GM18511 (cell line): ENCODE data around the gene CSTPP1.

Experiments used
- ATAC-seq: cut with Tn5 transposase; IDR thresholded peaks from one replicate; pipeline ENCODE4 v1.9.1; 2021; ENCODE audit warnings: mild to moderate bottlenecking, moderate library complexity; ENCODE audit not compliant: unreplicated experiment

The CSTPP1 gene, protein sequence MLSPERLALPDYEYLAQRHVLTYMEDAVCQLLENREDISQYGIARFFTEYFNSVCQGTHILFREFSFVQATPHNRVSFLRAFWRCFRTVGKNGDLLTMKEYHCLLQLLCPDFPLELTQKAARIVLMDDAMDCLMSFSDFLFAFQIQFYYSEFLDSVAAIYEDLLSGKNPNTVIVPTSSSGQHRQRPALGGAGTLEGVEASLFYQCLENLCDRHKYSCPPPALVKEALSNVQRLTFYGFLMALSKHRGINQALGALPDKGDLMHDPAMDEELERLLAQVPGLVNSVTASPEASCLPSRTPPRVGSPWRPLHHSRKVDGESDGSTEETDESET

DNA sequence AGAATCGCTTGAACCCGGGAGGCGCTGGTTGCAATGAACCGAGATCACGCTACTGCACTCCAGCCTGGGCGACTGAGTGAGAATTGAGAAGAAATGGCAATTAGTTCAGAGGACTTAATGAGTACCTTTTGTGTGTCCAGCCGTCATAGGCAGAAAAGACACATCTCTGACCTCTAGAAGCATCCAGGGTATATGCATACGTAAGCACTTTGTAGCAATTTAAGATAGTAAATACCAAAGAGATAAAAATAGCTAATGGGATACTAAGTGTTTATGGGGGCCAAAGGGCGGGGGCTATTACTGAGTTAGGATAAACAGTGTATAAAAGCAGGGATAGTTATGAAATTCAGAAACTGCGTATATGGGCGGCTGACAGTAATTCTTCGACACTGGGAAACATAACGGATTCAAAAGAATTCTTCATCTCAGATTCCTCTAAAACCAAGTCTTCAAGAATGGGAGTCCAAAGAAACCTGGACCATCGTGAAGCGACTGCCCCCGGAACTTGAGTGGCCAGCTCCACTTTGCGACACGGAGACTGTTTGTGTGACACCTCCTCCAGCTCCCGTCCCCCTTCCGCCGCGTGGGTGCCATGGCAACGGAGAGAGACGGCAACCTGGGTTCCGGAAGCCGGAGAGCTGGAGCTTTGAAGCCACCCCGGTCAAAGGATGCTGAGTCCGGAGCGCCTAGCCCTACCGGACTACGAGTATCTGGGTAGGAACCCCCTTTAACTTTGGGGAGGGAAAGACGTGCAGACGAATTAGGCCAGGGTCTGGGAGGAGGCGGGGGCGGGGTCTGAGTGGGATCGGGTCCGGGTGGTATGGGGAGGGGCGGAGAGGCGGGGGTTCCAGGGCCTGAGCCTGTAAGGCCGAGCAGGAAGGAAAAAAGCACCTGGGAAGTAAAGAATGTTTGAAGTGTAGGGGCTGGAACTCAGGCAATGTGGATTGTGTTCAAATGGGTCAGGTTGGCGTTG lies at the start of gene CSTPP1:
Gene CSTPP1, plus strand, starts transcription at position 624 of the 973 bp plus-strand sequence. Its CDS starts 45 bp downstream, at position 669.
- ATAC-seq: peak; percentile 94

DNA sequence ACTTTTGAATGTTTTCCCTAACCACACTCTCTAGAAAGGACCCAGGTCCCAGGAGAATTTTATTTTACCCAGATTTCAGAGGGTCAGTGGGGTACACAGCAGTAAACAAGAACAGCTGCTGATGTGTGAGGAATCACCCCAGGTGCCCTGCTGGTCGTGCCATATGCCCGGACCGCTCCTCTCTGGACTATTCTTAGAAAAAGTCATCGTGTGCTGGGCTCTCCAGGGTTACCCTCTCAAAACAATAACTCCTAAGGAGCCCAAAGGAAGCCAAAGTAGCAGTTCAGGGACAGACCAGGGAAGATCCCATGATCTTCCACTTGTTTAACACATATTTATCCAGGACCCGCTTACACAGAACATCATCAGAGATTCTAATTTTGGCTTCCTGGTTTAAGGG lies 47.9 kb upstream of the CSTPP1 start:
- no peak for ATAC-seq

DNA sequence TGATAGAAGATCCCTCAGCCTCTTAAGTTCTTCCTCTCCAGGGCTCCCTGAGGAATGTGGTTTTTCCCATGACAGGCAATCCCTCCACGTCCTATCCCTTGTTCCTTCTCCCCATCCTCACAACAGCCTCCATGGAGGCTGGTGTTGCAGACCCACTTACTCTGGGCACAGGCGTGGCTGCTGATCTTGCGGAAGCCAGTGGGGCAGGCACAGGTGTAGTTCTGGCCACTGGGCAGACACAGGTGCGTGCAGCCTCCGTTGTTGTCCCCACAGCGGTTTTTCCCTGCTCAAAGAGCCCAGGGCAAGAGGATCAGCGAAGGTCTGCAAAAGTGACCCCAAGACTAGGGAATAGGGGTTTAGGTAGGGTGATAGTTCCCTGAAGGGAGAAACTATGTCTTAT lies 47.3 kb upstream of the CSTPP1 start:
- ATAC-seq: no peak

DNA sequence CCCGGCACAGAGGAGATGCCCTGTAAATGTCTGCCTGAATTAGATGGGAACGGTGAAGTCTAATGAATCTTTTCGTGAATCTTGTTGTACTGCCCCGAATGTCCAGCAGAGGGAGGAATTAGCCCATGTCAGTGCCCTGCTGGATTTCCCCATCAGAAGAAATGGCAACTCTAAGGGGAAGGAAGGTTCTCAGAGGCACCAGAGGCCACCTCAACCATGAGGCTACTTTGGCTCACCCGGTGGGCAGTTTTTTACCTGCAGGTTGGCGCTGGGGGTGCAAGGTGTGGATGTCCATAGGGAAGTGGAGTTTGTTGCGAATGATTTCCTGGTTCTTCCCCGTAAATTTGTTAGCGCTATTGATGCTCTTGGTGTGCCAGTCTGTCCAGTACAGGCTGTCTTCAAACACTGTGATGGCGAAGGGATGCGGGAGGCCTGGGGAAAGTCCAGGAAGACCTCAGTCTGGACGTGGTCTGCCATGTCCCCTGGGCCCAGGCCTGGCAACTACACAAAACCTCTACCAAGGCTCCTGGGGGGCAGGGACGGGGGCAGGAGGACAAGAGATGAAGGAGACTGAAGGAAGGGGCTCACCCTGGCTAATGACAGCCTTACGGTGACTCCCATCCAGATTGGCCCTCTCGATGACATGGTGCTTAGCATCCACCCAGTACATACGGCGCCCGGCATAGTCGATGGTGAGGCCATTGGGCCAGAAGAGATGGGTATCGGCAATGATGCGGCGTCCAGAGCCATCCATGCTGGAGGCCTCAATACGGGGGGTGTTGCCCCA lies 46.7 kb upstream of the CSTPP1 start:
- ATAC-seq: peak; percentile 59

DNA sequence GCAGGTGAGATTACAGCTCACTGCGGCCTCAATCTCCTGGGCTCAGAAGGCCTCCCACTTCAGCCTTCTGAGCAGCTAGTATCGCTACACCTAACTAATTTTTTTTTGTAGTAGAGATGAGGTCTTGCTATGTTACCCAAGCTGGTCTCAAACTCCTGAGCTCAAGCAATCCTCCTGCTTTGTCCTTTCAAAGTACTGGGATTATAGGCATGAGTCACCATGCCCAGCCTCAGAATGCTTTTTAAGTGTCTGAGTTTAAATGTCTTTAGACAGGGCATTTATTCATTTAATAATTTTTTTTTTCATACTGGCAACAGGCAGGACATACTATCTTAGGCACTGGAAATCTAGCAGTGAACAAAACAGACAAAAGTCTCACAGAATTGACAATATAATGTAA lies 45.9 kb upstream of the CSTPP1 start:
- ATAC-seq: no peak

DNA sequence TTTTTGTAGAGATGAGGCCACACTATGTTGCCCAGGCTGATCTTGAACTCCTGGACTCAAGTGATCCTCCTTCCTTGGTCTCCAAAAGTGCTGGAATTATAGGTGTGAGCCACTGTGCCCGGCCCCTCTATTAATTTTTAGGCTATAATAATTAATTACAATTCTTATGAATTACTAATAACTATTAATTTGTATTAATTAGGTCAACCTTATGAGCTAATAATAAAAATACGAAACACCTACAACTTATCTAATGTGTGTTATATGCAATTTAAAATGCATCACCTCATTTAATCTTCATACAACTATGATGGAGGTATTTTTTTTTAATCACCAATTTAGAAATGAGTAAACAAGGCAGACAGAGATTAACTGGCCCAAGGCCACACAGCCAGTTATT lies 44.5 kb upstream of the CSTPP1 start:
- no peak for ATAC-seq

DNA sequence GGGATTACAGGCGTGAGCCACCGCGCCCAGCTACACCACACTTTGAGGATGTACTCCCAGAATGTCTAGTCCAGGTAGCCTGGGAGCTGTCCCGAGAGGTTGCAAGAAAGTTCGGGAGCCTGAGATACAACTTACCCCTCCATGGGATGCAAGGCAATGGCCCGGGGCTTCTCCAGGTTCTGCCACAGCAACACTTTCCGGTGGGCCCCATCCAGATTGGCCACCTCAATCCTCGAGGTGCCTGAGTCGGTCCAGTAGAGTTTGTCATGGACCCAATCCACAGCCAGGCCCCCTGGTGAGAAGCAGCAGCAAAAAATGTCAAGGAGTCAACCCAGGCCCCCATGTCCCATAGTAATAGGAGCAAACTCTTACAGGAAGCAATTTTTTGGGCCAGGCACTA lies 43.7 kb upstream of the CSTPP1 start:
- ATAC-seq: no peak

DNA sequence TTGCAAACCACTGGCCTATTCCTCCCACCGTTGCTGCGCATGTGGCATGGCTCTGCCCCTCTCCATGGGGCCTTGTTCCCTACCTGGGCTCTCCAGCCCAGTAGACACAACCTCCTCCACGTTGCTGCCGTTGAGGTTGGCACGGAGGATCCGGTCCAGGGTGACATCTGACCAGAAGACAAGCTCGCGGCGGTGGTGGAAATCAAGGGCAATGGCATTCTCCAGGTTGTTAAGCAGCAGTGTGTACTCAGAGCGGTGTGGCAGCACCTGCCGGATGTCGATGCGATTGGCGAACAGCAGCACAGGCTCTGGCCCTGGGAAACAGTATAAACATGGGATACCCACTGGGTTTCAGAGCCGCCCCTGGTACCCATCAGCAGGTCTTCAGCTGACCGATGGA lies 42.1 kb upstream of the CSTPP1 start:
- ATAC-seq: no peak

DNA sequence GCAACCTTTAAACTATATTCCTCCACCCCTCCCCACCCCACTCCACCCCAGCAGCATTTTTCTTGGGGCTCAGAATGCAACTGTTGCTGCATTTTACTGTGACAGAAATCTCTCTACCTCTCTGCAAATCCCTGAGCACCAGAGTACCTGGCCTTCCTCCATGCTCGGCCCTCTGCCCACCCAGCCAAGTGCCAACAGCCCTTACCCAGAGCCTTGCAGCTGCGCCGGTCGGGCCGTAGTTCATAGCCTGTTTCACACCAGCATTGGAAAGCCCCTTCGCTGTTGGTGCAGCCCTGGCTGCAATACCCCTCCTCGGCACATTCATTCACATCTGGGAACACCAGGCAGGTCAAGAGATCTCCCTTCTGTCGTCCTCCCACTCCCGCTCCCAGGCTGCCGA lies 41.6 kb upstream of the CSTPP1 start:
- ATAC-seq: no peak

DNA sequence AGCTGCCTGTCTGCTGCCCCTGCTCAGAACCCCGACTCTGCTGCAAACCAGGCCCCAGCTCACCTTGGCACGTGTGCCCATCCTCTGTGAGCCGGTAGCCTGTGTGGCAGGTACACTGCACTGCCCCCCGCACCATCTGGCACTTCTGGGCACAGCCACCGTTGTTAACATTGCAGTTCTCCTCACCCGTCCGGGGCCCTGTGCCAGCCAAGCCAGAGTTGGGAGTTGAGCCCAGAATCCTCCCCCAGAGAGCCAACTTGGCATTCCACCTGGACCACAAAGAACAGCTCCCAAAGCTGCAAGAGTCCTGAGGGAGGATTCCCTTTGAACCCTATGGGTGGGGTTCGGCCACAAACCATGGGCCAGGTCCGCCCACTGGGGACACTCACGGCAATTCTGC lies 40.7 kb upstream of the CSTPP1 start:
- ATAC-seq: no peak

DNA sequence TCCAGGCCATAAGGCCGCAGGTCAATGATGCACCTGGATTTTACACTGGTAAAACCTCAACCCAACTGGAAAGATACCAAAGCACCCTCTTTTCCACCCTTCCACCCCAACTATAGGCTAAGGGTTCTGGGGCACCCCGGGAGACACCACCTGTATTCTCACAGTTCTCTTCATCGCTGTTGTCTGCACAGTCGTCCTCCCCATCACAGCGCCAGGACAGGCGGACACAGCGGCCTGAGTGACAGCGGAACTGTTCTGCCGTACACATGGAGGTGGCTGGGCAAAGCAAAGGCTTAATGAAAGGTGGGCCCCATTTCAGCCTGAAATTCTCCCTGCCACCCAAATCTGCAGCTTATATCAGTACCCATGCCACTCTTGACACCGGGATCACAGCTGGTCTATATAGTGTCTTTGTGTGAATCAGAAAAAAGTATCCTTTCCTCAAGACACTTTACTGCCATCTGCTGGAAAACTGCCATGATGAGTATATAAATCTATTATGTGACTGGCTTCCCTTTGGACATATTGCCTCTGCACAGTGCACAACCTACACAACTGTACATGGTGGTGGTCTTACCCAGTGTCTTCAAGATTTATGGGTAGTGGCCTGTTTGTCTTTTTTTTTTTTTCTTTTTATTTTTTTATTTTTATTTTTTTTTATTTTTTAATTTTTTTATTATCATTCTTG lies 39.7 kb upstream of the CSTPP1 start:
- no peak for ATAC-seq

DNA sequence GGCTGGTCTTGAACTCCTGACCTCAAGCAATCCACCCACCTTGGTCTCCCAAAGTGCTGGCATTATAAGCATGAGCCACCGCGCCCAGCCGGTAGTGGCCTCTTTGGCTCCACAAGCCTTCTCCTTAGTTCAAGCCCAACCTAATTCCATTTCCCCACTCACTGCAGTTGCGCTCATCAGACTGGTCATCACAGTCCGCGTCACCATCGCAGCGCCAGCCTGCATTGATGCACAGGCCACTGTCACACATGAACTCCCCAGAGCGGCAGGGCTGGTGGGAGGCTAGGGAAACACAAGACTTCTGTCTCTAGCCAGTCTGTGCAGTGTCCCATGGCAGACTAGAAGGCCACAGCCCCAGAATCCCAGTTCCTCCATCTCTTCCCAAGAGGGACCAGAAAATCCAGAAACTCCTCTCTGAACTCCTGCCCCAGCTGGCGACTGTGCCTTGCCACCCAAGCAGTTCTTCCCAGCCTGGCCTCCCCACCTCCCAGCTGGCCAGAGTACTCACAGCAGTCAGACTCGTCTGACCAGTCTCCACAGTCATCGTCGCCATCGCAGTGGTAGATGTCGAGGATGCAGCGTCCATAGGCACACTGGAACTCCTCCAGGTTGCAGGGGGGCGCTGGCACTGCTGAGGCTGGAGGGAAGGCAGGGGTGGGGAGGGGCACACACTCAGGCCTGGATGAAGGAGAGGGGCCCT lies 38.0 kb upstream of the CSTPP1 start:
- no peak for ATAC-seq

DNA sequence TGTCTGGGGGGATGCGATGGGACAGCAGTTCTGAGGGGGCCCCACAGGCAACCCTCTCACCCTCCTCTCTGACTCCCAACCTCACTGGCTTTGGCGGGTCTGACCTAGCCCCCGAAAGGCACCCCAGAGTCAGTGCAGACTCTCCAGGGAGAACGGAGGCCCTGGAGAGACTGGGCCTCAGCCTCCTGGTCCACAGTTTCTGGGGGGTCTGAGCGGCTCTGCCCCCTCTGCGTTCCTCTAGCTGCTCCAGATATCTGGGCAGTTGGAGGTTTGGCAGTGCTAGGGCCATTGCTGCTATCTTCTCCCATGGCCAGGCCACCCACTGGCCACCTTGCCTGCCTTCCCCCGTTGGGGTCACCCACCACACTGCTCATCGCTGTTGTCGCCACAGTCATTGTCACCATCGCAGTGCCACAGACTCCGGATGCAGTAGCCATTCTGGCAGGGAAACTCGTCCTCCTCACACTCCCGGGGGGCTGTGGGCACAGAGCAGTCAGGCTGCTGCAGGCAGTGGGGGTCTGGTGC lies 37.0 kb upstream of the CSTPP1 start:
- ATAC-seq: no peak

DNA sequence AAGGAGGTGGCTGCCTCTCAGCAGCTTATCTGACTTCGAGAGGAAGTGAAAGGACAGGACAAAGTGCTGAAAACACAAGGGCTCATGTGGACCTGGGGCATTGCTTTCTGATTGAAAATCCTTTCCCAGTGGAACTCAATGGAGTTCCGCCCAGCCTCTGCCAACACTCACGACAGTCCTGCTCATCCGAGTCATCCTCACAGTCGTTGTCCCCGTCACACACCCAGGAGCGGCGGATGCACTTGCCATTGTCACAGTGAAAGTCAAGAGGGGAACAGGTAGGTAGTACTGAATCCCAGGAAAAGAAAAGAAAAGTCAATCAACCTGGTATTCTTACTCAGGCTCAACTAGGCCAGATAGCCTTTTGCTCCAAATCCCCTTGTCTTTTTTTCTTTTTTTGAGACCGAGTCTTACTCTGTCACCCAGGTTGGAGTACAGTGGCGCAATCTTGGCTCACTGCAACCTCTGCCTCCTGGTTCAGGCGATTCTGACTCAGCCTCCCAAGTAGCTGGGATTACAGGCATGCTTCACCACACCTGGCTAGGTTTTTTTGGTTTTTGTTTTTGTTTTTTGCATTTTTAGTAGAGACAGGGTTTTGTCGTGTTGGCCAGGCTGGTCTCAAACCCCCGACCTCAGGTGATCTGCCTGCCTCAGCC lies 36.3 kb upstream of the CSTPP1 start:
- no peak for ATAC-seq

DNA sequence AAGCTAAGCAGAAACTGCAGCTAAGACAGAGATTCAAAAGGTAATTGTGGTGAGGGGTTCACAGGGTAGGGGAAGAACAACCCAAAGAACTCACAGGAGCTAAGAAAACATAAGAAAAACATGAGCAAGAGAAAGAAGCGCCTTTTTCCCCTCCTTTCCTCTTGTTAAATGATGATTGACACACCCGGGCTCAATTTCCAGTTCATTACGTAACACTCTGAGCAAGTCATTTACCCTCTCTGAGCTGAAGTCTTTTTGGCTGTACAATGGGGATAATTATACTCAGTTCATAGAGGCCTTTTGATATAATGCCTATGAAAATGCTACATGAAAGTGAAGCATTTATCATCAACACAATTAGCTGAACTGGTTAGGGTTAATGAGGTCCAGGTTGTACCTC lies 35.4 kb upstream of the CSTPP1 start:
- ATAC-seq: no peak

DNA sequence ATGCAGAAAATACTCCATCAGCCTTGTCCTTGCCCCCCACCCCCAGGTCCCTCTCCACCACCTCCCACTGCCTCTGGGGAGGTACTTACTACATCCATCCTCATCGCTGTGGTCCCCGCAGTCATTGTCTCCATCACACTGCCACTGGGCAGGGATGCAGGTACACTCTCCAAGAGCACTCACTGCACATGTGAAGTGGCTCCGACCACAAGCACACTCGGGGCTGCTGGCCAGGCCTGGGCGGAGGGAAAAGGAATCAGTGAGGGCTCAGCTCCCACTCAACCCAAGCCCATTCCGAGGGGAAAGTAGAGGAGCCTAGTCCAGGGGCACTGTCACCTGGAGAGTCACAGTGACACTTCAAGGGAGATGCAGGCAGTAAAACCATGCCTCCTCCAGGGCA lies 33.9 kb upstream of the CSTPP1 start:
- no peak for ATAC-seq

DNA sequence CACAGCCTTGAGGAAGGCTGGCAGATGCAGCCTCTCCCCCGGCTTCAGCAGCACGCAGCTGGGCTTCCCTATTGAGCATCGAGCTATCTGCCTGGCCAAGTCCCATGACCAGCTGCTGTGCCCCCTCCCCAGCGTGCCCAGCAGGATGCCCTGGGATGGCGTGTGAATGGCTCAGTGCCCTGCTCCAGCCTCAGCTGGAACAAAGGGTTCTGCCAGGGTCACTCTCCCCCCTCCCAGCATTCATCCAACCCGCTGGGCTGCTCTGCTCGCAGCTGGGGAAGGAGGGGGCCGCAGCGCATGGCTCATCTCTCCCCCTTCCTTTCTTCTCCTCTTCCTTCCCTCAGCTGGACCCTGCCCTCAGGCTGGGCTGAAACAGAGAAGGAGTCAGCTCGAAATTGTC lies 32.7 kb upstream of the CSTPP1 start:
- ATAC-seq: no peak

DNA sequence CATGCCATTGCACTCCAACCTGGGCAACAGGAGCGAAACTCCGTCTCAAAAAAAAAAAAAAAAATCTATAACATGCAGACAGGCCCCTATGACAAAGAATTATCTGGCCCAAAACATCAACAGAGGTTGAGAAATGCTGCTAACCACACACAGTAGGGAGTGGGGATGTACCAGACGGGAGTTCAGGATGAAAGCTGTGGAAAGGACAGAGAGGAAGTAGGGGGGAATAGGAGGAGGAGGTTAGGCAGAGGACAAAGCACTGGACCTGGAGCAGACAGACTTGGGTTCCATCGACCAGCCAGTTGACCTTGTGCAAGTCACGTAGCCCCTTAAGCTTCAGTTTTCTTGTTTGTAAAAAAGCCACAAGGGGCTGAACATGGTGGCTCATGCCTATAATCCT lies 30.8 kb upstream of the CSTPP1 start:
- no peak for ATAC-seq

DNA sequence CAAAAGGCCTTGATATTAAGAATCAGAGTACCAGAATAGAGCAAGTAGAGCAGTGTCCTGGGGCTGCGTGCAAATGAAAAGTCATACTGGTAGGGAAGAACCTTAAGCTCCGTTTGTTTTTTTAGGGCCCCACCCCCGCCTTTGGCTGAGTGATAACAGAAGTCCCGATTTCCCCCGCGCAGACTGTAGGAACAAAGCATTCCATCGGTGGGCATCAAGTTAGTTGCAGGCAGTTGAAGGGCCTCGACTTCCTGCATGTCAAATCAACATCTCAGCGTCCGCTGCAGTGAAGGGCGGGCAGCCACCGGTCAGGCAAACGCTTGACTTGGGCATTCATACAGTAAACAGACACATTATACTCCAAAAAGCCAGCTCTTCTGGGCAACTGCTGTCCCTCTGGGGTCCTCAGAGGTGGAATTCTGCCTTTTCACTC lies 29.9 kb upstream of the CSTPP1 start:
- no peak for ATAC-seq
